Karpas-422 (cell line): Measurements from ENCODE around the gene MSRB1. TPM values are rescaled to one million over a fixed set of nuclear protein-coding genes. Genes with fewer than 3 reads are reported as not detected.
"Not testable (repeated sequence)": the region's sequence is repeated elsewhere in the genome, so short reads cannot be mapped to it uniquely, and the experiment has no call there.

Source experiments
- DNase-seq: peaks from one replicate; pipeline ENCODE4 v3.0.0-alpha.2; 2015
- H2AFZ ChIP-seq: fragments of 200-600 bp; sonication (generic); 2 replicates; pipeline ENCODE4 v1.6.1; 2014; ENCODE audit warnings: antibody characterized with exemption, low read length, mixed read lengths
- H3K27ac ChIP-seq: fragments of 200-600 bp; sonication (generic); 2 replicates; pipeline ENCODE4 v1.5.1; 2014; ENCODE audit warnings: mild to moderate bottlenecking, low read length, moderate library complexity
- H3K27me3 ChIP-seq: fragments of 200-600 bp; sonication (generic); 2 replicates; pipeline ENCODE4 v1.6.1; 2014; ENCODE audit warnings: low read length, mixed read lengths
- H3K36me3 ChIP-seq: fragments of 200-600 bp; sonication (generic); 2 replicates; pipeline ENCODE4 v1.6.1; 2014; ENCODE audit warnings: low read length, mixed read lengths; ENCODE audit not compliant: insufficient read depth
- H3K4me1 ChIP-seq: fragments of 200-600 bp; sonication (generic); 2 replicates; pipeline ENCODE4 v1.6.1; 2014; ENCODE audit warnings: mild to moderate bottlenecking, low read length, mixed read lengths
- H3K4me2 ChIP-seq: fragments of 200-600 bp; sonication (generic); 2 replicates; pipeline ENCODE4 v1.6.1; 2014; ENCODE audit warnings: low read length, low read depth, mild to moderate bottlenecking; ENCODE audit not compliant: poor library complexity, severe bottlenecking
- H3K4me3 ChIP-seq: fragments of 200-600 bp; sonication (generic); 2 replicates; pipeline ENCODE4 v1.5.1; 2014; ENCODE audit warnings: mild to moderate bottlenecking, antibody characterized with exemption, low read length, mixed read lengths
- H3K79me2 ChIP-seq: fragments of 200-600 bp; sonication (generic); 2 replicates; pipeline ENCODE4 v1.6.1; 2014; ENCODE audit warnings: mild to moderate bottlenecking, low read length, mixed read lengths
- H3K9ac ChIP-seq: fragments of 200-600 bp; sonication (generic); 2 replicates; pipeline ENCODE4 v1.6.0; 2014; ENCODE audit warnings: low read length
- H3K9me2 ChIP-seq: fragments of 200-600 bp; sonication (generic), shearing (Covaris generic); replicated peaks from 2 replicates; pipeline ENCODE4 v1.6.0; 2014; ENCODE audit warnings: mild to moderate bottlenecking, low read length, moderate library complexity; ENCODE audit not compliant: insufficient read depth
- H3K9me3 ChIP-seq: fragments of 300-700, 200-600 bp; sonication (generic); 2 replicates; pipeline ENCODE4 v1.6.1; 2014; ENCODE audit warnings: low read length, mixed read lengths
- H4K20me1 ChIP-seq: fragments of 200-600 bp; sonication (generic); 2 replicates; pipeline ENCODE4 v1.6.1; 2014; ENCODE audit warnings: mild to moderate bottlenecking, antibody characterized with exemption, low read length, low read depth; ENCODE audit not compliant: insufficient read depth
- small RNA-seq: library from RNA; depleted of rRNA; stranded (forward); fragments of <200 nt; gene quantifications from one replicate; pipeline ENCODE3, GENCODE V24; 2014
- total RNA-seq: library from RNA; depleted of rRNA; stranded (reverse); fragments of >200 nt; shearing (Covaris generic); gene quantifications from 2 replicates; pipeline ENCODE4 v1.2.3, GENCODE V29; 2014; ENCODE audit warnings: low replicate concordance; rRNA removed

The MSRB1 gene
- total RNA-seq, 1 experiment from 2014 or later, result 4.8 TPM

- H3K4me3 ChIP-seq, result no peak overlapping the region
- H3K4me2 ChIP-seq, result no peak overlapping the region
- no peak overlapping the region for H3K9ac ChIP-seq
- no peak overlapping the region for H2AFZ ChIP-seq
- H3K36me3 ChIP-seq, result no peaks in the 10 kb centered on the region
- no peak overlapping the region for H3K27ac ChIP-seq
- H4K20me1 ChIP-seq, result no peaks in the 10 kb centered on the region
- no peaks in the 10 kb centered on the region for H3K9me3 ChIP-seq
- H3K9me2 ChIP-seq, result no peaks in the 10 kb centered on the region
- no peak for DNase-seq
- H3K4me1 ChIP-seq, result no peaks in the 10 kb centered on the region
- H3K79me2 ChIP-seq, result no peaks in the 10 kb centered on the region
- H3K27me3 ChIP-seq, result no peaks in the 10 kb centered on the region
These were observed 43.2 kb downstream of the MSRB1 start for GRCh38 chr16:1899641-1900451.

- not testable (repeated sequence) for H4K20me1 ChIP-seq, H3K4me1 ChIP-seq, H2AFZ ChIP-seq, H3K27ac ChIP-seq, H3K9me2 ChIP-seq, H3K27me3 ChIP-seq, H3K4me3 ChIP-seq, H3K4me2 ChIP-seq, H3K9ac ChIP-seq, H3K9me3 ChIP-seq, H3K79me2 ChIP-seq, H3K36me3 ChIP-seq, DNase-seq
These were observed 45.3 kb downstream of the MSRB1 start for GRCh38 chr16:1897692-1898091.

- Histone ChIP-seq H3K9me2 (no peaks in the 10 kb centered on the region), H3K79me2 (no peaks in the 10 kb centered on the region), H3K9me3 (no peaks in the 10 kb centered on the region), H3K27me3 (no peaks in the 10 kb centered on the region), H2AFZ (no peak overlapping the region), H3K4me3 (no peak overlapping the region), H3K4me1 (no peaks in the 10 kb centered on the region), H3K36me3 (no peaks in the 10 kb centered on the region), H3K4me2 (no peak overlapping the region), H3K9ac (no peak overlapping the region), H4K20me1 (no peaks in the 10 kb centered on the region), H3K27ac (no peak overlapping the region)
- no peak for DNase-seq
These were observed 46.9 kb downstream of the MSRB1 start for GRCh38 chr16:1895949-1896675.

GRCh38 chr16:1895068-1895467 is 47.9 kb downstream of the MSRB1 start:
- no peaks in the 10 kb centered on the region for H3K36me3 ChIP-seq
- H3K9me3 ChIP-seq, result no peaks in the 10 kb centered on the region
- DNase-seq, result no peak
- H3K27me3 ChIP-seq, result no peaks in the 10 kb centered on the region
- H3K4me1 ChIP-seq, result no peaks in the 10 kb centered on the region
- H3K4me2 ChIP-seq, result no peak overlapping the region
- H4K20me1 ChIP-seq, result no peaks in the 10 kb centered on the region
- no peak overlapping the region for H3K9ac ChIP-seq
- H3K9me2 ChIP-seq, result no peaks in the 10 kb centered on the region
- no peak overlapping the region for H3K4me3 ChIP-seq
- H3K79me2 ChIP-seq, result no peaks in the 10 kb centered on the region
- H3K27ac ChIP-seq, result no peak overlapping the region
- no peak overlapping the region for H2AFZ ChIP-seq

- Histone ChIP-seq H3K4me3 (no peak overlapping the region), H3K27me3 (no peaks in the 10 kb centered on the region), H4K20me1 (no peaks in the 10 kb centered on the region), H3K4me1 (no peaks in the 10 kb centered on the region), H3K9ac (no peak overlapping the region), H3K9me2 (no peaks in the 10 kb centered on the region), H2AFZ (no peak overlapping the region), H3K36me3 (no peaks in the 10 kb centered on the region), H3K4me2 (no peak overlapping the region), H3K79me2 (no peaks in the 10 kb centered on the region), H3K9me3 (no peaks in the 10 kb centered on the region), H3K27ac (no peak overlapping the region)
- DNase-seq, result no peak
These were observed 52.3 kb downstream of the MSRB1 start for GRCh38 chr16:1890708-1891050.

GRCh38 chr16:1890024-1890707 is 52.8 kb downstream of the MSRB1 start:
- Histone ChIP-seq H3K9ac (no peak overlapping the region), H3K79me2 (no peaks in the 10 kb centered on the region), H3K4me1 (no peaks in the 10 kb centered on the region), H3K4me3 (no peak overlapping the region), H3K9me2 (no peaks in the 10 kb centered on the region), H3K36me3 (no peaks in the 10 kb centered on the region), H3K27me3 (no peaks in the 10 kb centered on the region), H4K20me1 (no peaks in the 10 kb centered on the region), H3K9me3 (no peaks in the 10 kb centered on the region), H2AFZ (no peak overlapping the region; the same call in 1 of the 2 replicates), H3K27ac (no peak overlapping the region), H3K4me2 (no peak overlapping the region)
- DNase-seq, result no peak

Small RNAs within 50 kb of the gene (small RNA-seq; reads per million reads assigned to genes)
- not detected for gene AC005363.2
- not detected for gene SNORA10
- not detected for gene SNORA64

Other genes with a start within 250 kb of the MSRB1 start
- 59.2 and 82.4 TPM in 2 replicates for gene MAPK8IP3, start 237.0 kb downstream of the MSRB1 start, total RNA-seq
- 35.9 and 83.0 TPM in 2 replicates for gene NME3, start 171.7 kb downstream of the MSRB1 start, total RNA-seq
- 7.7 and 27.2 TPM in 2 replicates for gene EME2, start 170.4 kb downstream of the MSRB1 start, total RNA-seq
- 101 and 177 TPM in 2 replicates for gene MRPS34, start 170.1 kb downstream of the MSRB1 start, total RNA-seq
- 38.5 and 73.9 TPM in 2 replicates for gene SPSB3, start 160.6 kb downstream of the MSRB1 start, total RNA-seq
- gene NUBP2, start 160.2 kb downstream of the MSRB1 start, total RNA-seq, result 35.9 and 66.3 TPM in 2 replicates
- gene IGFALS, start 149.5 kb downstream of the MSRB1 start, total RNA-seq, result not detected in 2 replicates
- gene HAGH, start 116.4 kb downstream of the MSRB1 start, total RNA-seq, result 38.4 and 126 TPM in 2 replicates
- 12.6 and 24.6 TPM in 2 replicates for gene FAHD1, start 116.0 kb downstream of the MSRB1 start, total RNA-seq
- not detected in 2 replicates for gene MEIOB, start 71.0 kb downstream of the MSRB1 start, total RNA-seq
- not detected in 2 replicates for gene HS3ST6, start 24.8 kb downstream of the MSRB1 start, total RNA-seq
- gene RPL3L, start 11.5 kb upstream of the MSRB1 start, total RNA-seq, result not detected in 2 replicates
- gene NDUFB10, start 16.3 kb upstream of the MSRB1 start, total RNA-seq, result 288 and 537 TPM in 2 replicates
- 3,837 and 4,799 TPM in 2 replicates for gene RPS2, start 21.6 kb upstream of the MSRB1 start, total RNA-seq
- gene RNF151, start 23.7 kb upstream of the MSRB1 start, total RNA-seq, result not detected in 2 replicates
- gene TBL3, start 28.9 kb upstream of the MSRB1 start, total RNA-seq, result 25.4 and 48.6 TPM in 2 replicates
- gene NOXO1, start 38.3 kb upstream of the MSRB1 start, total RNA-seq, result not detected in 2 replicates
- gene GFER, start 41.0 kb upstream of the MSRB1 start, total RNA-seq, result 17.0 and 43.8 TPM in 2 replicates
- gene SYNGR3, start 46.8 kb upstream of the MSRB1 start, total RNA-seq, result 5.3 and 16.3 TPM in 2 replicates
- gene ZNF598, start 66.6 kb upstream of the MSRB1 start, total RNA-seq, result 12.6 and 20.5 TPM in 2 replicates
- 3.0 TPM in 1 of 2 replicates, not detected in the other for gene NPW, start 76.6 kb upstream of the MSRB1 start, total RNA-seq
- not detected in 2 replicates for gene NHERF2, start 83.7 kb upstream of the MSRB1 start, total RNA-seq
- gene NTHL1, start 104.6 kb upstream of the MSRB1 start, total RNA-seq, result 23.2 and 52.2 TPM in 2 replicates
- gene TSC2, start 104.8 kb upstream of the MSRB1 start, total RNA-seq, result 33.3 and 64.5 TPM in 2 replicates
- gene PKD1, start 192.7 kb upstream of the MSRB1 start, total RNA-seq, result 72.8 and 110 TPM in 2 replicates
- gene RAB26, start 205.4 kb upstream of the MSRB1 start, total RNA-seq, result 12.8 and 15.0 TPM in 2 replicates
- gene TRAF7, start 212.6 kb upstream of the MSRB1 start, total RNA-seq, result 68.3 and 110 TPM in 2 replicates